ENCODE results near the gene HAPLN1. TPM values are rescaled to one million over a fixed set of nuclear protein-coding genes. Genes with fewer than 3 reads are reported as not detected.

HAPLN1 gene
- total and polyA plus RNA-seq, 7 donors = not detected

- Histone ChIP-seq H3K4me1 (no peaks in the 10 kb centered on the region), H3K9me3 (no peaks in the 10 kb centered on the region), H3K27me3 (ENCODE audit: insufficient read depth in 3 of 3, low read length in 2 of 3) (no peaks in the 10 kb centered on the region), H3K27ac (no peak overlapping the region), H3K4me3 (no peak overlapping the region), H3K36me3 (ENCODE audit: insufficient read depth in 1 of 2, low read depth in 1 of 2) (no peaks in the 10 kb centered on the region)
- ATAC-seq = no peak
- intact Hi-C loops (cut with DNase I) = no loop called here
- DNase-seq = no peak
- TF ChIP-seq, protein P1, sequence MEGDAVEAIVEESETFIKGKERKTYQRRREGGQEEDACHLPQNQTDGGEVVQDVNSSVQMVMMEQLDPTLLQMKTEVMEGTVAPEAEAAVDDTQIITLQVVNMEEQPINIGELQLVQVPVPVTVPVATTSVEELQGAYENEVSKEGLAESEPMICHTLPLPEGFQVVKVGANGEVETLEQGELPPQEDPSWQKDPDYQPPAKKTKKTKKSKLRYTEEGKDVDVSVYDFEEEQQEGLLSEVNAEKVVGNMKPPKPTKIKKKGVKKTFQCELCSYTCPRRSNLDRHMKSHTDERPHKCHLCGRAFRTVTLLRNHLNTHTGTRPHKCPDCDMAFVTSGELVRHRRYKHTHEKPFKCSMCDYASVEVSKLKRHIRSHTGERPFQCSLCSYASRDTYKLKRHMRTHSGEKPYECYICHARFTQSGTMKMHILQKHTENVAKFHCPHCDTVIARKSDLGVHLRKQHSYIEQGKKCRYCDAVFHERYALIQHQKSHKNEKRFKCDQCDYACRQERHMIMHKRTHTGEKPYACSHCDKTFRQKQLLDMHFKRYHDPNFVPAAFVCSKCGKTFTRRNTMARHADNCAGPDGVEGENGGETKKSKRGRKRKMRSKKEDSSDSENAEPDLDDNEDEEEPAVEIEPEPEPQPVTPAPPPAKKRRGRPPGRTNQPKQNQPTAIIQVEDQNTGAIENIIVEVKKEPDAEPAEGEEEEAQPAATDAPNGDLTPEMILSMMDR (IDR thresholded peaks at IDR 0.05) = no peak
- WGBS, 3 donors = 87 to 91% (median 91%) methylated on average over 2 of the region's 2 CpGs
Observed at GRCh38 chr5:83633285-83633684, 87.4 kb downstream of the HAPLN1 start.

DNA sequence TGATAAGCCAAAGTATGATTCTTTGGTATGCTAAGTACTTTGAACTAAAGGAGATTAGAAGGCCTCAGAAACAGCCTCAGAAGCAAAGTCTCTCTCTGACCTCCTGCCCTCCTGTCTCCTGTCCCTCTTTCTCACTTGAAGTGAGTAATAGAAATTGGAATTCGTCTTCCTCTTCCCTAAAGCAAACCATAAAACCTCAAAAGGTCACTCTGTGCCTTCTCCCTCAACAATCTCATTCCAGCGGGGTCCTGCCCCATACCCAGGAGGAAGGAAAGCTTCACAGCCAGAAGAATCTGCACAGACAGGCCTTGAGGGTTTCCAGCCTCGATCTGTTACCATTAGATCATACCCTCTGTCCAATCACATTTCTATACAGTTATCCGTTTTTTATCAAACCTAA lies 87.8 kb downstream of the HAPLN1 start:
- TF ChIP-seq, protein P1 (IDR thresholded peaks at IDR 0.05) = no peak
- DNase-seq (no peak), ATAC-seq (no peak)
- no peaks in the 10 kb centered on the region for H3K4me1 ChIP-seq
- H3K27me3 ChIP-seq (ENCODE audit: insufficient read depth in 3 of 3, low read length in 2 of 3) = no peaks in the 10 kb centered on the region
- WGBS, 3 donors = 61 to 65% (median 64%) methylated on average over 4 of the region's 4 CpGs
- no peaks in the 10 kb centered on the region for H3K9me3 ChIP-seq
- intact Hi-C loops (cut with DNase I) = no loop called here
- H3K36me3 ChIP-seq (ENCODE audit: insufficient read depth in 1 of 2, low read depth in 1 of 2) = no peaks in the 10 kb centered on the region
- H3K27ac ChIP-seq = no peak overlapping the region
- no peak overlapping the region for H3K4me3 ChIP-seq

DNA sequence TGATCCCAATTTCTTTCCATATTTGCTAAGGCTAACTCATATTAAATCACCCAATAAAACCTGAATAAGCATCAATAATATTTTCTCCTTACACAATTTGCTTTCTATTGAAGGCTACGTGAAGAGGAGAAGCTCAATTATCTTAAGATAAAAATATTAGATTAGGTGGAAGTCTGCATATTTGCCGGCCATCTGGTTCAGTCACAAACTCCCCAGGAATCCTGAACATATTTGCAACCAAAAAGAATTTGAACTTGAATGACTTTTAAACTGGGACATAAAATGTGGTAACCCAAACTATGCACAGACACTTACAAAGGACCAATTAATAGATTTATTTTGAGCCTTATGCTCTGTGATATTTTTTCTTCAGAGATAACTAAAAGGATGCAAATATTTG lies 92.3 kb downstream of the HAPLN1 start:
- DNase-seq (no peak), ATAC-seq (no peak)
- 20 to 38% (median 27%) methylated on average over 2 of the region's 2 CpGs for WGBS, 3 donors
- H3K27me3 ChIP-seq (ENCODE audit: insufficient read depth in 3 of 3, low read length in 2 of 3) = no peaks in the 10 kb centered on the region
- intact Hi-C loops (cut with DNase I) = no loop called here
- H3K27ac ChIP-seq = no peak overlapping the region
- H3K4me3 ChIP-seq = no peak overlapping the region
- no peaks in the 10 kb centered on the region for H3K9me3 ChIP-seq
- no peaks in the 10 kb centered on the region for H3K36me3 ChIP-seq (ENCODE audit: insufficient read depth in 1 of 2, low read depth in 1 of 2)
- TF ChIP-seq, protein P1 (IDR thresholded peaks at IDR 0.05) = no peak
- H3K4me1 ChIP-seq = no peaks in the 10 kb centered on the region

DNA sequence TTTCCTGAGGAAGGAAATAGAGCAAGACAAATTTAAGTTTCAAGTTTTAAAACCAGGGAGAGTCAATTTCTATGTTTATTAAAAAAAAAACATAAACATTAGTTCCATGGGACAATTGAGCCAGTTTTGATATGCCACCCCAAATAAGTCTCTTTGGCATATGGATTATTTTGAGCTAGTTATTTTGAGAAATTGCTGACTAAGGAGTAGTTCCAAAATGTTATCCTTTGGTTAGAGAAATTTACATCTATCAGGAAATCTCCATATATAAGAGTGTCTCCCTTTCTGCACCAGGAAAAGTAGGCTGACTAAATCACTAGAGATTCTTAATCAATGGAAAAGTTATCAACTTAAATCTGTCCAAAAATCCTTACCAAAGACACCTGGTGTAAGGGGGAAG lies 105.8 kb downstream of the HAPLN1 start:
- peaks cover 6% of the 10 kb centered on the region for H3K9me3 ChIP-seq
- intact Hi-C loops (cut with DNase I) = no loop called here
- no peak overlapping the region for H3K4me3 ChIP-seq
- no peaks in the 10 kb centered on the region for H3K4me1 ChIP-seq
- no peaks in the 10 kb centered on the region for H3K36me3 ChIP-seq (ENCODE audit: insufficient read depth in 1 of 2, low read depth in 1 of 2)
- TF ChIP-seq, protein P1 (IDR thresholded peaks at IDR 0.05) = no peak
- DNase-seq (no peak), ATAC-seq (no peak)
- no peaks in the 10 kb centered on the region for H3K27me3 ChIP-seq (ENCODE audit: insufficient read depth in 3 of 3, low read length in 2 of 3)
- H3K27ac ChIP-seq = no peak overlapping the region

GRCh38 chr5:83608122-83608521 lies 112.5 kb downstream of the HAPLN1 start:
- ATAC-seq = no peak
- H3K27me3 ChIP-seq (ENCODE audit: insufficient read depth in 3 of 3, low read length in 2 of 3) = no peaks in the 10 kb centered on the region
- intact Hi-C loops (cut with DNase I) = no loop called here
- DNase-seq = no peak
- TF ChIP-seq, protein P1 (IDR thresholded peaks at IDR 0.05) = no peak
- no peaks in the 10 kb centered on the region for H3K9me3 ChIP-seq
- no peak overlapping the region for H3K27ac ChIP-seq
- no peaks in the 10 kb centered on the region for H3K36me3 ChIP-seq (ENCODE audit: insufficient read depth in 1 of 2, low read depth in 1 of 2)
- no peak overlapping the region for H3K4me3 ChIP-seq
- no peaks in the 10 kb centered on the region for H3K4me1 ChIP-seq
- 5 to 10% (median 7%) methylated on average over 3 of the region's 3 CpGs for WGBS, 3 donors
